HG02763 (cell line): ENCODE measurements around the gene PAMR1.
"Not testable (repeated sequence)": the region's sequence is repeated elsewhere in the genome, so short reads cannot be mapped to it uniquely, and the experiment has no call there.

ENCODE experiments used
- ATAC-seq: cut with Tn5 transposase; IDR thresholded peaks from one replicate; pipeline ENCODE4 v1.9.1; 2021; ENCODE audit warnings: mild to moderate bottlenecking, moderate library complexity; ENCODE audit not compliant: unreplicated experiment

The PAMR1 gene

DNA sequence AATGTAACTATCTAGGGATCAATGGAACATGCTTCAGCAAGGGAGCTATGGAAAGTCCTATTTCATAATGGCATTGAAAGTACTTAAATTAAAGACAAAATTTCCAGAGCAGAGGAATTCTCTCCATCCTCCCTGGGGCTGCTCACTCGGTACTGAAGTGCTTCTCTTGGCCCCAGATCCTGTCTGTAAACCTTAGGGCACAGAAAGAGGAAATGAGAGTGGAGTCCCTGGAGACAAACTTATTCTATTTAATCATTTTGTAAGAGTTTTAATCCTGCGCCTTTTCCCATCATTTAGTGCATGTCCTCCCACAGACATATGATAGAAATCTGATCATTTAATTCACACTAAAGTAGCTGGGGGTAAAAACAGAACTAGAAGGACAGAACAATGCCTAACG lies 20.9 kb upstream of the PAMR1 start:
- ATAC-seq, result no peak

DNA sequence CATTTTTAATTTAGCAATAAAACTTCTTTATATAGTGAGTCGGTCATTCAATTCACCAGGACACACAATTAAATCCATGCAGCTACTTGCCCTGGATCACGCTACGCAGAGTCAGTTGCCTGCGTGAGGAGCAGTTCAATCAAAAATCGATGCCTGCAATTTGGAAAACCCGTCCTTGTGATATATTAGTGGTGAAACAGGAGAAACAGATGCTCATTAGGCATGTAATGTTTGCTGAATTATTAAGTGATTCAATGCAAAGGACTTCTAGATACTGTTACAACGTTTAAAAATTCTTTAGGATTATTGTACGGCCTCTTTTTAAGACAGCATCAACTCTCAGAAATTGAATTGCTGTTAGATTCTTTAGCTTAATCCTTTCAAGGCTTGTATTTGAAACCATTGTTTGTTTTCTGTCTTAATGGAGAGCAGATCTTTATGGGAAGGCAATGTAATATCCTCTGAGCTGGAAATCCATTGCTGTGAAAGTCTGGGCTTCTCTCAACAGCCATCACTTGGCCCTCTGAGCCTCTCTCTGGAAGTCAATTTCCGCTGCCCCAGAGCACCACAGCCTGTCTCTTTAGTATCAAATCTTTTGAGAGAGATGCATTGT lies 20.1 kb upstream of the PAMR1 start:
- ATAC-seq, result no peak

DNA sequence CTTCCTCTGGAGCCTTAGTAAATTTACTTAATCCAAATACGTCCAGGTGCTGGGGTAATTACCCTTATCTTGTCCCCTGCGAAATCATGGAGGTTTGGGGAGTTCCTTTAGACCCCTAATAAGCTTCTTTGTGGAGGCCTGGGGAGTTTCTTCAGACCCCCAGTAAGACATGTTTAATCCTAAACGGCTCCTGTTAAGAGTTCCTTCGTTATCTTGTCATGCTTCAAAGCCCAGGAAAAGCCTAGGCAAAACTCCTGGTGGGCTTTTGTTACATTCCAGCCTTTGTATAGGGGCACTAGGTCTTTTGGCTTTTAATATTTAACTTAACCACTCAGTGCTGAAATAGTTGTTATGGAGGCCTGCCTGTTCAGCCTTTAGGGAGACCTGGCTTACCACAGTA lies 18.1 kb upstream of the PAMR1 start:
- no peak for ATAC-seq

DNA sequence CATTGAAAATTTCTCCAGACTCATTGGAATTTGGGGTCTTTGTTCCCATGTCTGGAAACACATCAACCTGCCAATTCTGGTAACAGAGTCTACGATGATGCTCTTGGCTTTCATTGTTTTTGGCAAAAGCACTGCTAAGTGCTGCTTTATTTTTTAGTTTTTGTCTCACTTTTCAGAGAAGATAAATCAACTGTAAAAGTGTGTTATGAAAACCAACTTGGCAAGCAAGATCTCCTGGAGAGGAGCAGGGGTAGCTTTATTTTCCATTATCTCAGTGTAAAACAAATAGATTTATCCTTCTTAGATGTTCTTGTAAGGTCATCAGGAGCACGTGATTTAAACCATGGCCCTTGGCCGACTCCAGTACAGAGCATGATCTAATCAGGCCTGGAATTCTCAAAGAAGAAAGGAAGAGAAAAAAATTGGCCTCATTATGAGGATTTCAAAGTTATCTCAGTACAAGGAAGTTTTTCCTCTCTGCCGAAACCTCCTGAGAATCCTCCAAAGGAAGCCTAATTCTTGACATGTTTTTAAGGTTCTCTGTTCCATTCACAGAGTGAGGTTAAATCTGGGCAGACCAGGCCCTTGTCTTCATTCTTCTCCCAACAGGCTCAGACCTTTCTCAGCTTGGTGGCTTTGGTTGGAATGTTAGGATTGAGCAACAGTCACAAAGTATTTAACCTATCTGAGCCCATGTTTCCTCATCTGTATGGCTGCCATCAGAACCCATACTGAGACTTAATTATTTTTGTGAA lies 16.4 kb upstream of the PAMR1 start:
- ATAC-seq, result no peak

DNA sequence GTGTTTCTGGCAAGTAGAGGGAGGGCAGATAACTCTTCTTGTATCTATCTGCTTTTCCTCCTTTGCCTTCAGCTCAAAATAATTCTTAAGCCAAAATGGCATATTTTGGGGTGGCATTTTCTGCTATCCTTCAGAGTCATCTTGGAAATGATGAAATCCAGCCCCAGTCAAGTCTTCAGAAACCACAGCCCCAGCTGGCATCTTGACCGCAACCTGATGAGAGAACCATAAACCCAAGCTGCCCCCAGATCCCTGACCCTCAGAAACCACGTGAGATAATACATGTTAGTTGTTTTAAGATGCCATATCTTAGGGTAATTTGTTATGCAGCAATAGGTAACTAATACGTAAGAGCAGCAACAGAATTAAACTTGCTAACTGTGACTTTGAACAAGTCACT lies 15.1 kb upstream of the PAMR1 start:
- no peak for ATAC-seq

DNA sequence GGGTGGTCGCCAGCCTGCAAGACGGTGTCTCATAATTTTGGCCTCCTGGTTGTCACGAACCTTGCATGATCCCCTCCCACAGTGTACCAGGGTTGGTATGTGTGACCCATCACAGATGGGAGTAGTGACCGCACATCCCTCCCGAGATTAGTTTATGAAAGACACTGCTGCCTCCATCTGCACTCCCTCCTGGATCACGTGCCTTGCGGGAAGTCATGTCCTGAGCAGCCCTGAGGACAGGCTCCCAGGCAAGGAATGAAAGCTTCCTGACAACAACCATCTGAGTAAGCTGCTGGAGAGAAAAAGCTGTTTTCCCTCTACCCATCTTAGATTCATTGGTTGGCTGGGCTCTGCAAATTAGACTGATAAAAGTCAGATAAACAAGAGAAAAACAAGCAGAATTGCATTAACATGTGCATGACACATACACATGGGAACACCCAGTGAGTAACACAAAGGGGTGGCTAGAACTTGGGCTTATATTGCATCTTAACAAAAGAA lies 14.4 kb upstream of the PAMR1 start:
- ATAC-seq, result no peak

DNA sequence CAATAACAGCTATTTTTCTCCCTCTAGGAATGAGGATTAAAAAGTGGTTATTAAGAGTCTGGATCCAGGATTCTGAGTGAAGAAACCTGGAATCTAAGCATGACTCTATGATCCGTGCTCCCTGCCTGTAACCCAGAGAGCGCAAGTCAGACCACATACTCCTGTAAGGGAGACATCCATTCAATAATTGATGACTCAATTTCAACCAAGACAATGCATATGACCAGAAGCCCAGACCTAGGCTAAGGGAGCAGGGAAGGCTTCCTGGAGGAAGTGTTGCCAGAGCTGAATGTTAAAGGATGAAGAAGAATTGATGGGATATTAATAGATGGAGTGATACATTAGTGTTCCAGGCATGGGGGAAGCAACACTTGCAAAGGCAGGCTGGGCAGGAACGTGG lies 13.8 kb upstream of the PAMR1 start:
- no peak for ATAC-seq

DNA sequence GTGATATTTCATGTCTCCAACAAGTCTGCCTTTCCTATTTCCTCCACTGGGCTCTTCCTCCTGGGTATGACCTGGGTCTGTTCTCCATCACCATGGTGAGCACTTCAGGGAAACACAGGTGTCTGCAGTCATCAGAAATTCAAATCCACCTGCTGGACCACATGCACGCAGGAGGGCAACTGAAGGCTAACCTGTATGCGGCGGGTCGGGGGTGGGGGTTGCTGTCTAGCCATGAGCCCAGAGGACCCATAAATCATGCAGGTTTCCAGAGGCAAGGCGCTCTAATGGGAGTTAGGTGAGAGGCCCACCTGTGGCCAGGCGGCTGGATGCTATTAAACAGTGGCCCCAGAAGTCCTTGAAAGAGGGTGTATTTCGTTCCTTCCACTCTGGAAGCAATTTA lies 11.1 kb upstream of the PAMR1 start:
- ATAC-seq, result no peak

DNA sequence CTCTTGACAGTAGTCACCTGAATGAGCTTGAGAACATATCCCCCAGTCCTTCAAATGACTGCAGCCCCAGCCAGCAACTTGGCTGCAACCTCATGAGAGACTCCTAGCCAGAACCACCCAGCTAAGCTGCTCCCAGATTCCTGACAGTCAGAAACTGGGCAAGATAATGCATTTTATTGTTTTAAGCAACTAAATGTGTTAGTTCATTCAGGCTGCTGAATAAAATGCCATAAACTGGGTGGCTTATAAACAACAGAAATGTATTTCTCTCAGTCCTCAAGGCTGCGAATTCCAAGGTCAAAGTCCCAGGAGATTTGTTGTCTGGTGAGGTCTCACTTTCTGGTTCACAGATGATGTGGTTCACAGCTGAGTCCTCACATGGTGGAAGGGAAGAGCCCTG lies 5.8 kb upstream of the PAMR1 start:
- ATAC-seq, result no peak

DNA sequence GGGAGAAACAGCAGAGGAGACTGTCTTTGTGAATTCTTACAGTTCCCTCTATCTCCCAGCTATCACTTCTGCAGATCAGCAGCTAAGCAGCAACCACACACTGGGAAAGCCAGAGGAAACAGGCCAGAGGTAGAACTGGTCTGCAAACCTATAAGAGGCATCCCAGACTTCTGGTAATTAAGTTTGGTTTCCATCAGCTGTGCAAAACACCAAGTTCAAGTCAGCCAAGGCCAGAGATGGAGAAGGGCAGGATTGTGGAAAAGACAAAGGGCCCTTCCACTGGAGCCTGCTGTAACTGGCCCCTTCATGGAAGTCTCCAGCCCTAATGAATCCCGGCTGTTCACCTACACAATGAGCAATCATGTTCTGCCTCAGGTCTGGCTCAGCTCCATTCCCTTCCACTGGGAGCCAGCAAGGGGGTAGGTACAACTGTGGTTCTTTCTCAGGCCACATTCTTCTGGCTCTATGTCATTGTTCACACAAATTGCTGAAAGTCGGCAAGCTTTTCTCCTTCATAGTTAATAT lies 4.6 kb upstream of the PAMR1 start:
- no peak for ATAC-seq

DNA sequence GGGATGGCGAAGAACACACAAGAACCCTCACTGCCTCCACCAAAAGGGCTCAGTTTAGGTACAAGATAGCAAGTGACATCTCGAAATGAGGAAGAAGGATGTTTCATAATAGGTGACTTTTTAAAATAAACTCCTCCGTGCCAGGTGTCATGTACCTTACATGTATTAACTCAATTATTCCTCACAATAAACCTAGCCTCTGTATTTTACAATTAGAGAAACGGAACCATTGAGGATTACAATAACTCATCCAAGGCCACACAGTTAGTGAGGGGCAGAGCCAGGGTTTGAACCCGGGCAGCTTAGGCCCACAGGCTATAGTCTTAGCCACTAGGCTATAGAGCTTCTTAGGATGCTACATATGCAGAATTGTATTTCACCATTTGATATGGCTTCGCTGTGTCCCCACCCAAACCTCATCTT lies 965 bp upstream of the PAMR1 start:
- ATAC-seq, result no peak

DNA sequence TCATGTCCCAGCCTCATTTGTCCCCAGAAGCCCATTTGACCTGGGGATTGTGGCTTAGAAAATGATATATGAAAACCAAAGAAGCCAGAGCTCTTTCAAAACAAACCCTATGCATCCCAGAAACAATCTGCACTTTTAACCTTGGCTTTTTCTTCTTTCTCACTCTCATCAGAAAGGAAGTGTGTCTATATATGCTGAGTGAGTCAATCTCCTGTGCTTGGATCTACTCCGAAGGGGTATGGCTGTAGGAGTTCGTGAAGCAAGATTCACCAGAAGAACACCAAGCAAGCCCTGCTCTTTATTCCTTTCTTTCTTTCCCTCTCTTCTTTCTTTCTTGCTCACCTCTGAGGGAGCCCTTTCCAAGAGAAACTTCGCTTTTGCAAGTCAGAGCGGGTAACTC lies 636 bp downstream of the PAMR1 start:
- ATAC-seq, result no peak

DNA sequence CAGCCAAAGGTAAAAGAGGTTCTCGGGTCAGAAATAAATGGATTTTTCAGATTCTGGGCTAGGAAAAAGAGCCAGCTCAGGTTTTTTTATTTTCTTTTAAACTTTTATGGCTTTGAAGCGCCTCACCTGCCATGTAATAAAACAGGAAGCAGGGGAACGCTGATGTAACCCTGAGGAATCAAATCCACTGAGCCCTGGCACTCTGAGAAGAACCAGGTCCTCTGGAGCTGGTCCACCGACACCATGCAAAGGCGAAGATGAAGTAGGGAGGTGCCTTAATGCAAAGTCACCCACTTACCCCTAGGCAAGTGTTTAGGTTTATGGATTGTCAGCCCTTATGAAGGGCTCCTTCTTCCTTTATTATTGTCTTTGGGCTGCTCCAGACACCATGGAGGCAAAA lies 1.6 kb downstream of the PAMR1 start:
- ATAC-seq, result no peak

DNA sequence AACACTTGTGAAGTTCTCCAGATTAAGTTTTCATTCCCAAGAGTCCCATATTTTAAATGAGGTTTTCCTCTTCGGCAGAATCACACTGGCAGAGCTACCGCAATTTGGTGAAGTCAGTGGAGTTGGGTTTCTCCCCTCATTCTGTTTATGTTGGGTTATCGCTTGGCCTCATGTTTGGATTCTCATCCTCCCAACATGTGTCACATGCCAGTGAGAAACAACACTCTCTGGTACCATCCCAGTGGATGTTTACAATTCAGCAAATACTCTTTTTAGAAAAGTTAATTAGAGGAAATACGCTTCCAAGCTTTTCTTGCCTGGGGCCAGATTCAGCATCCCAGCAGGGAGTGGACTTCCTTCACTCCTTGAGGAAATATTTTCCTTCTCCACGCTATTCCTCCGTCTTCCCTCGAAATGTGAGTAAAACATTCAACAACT lies 2.1 kb downstream of the PAMR1 start:
- no peak for ATAC-seq

DNA sequence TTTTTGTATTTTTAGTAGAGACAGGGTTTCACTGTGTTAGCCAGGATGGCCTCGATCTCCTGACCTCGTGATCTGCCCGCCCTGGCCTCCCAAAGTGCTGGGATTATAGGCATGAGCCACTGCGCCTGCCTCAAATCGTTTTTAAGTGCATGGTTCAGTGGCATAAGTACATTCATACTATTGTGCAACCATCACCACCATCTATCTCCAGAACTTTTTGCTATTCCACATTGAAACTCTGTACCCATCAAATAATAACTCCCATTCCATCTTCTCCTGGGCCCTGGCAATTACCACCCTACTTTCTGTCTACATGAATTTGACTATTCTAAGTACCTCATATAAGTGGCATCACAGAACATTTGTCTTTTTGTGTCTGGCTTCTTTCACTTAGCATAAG lies 3.3 kb downstream of the PAMR1 start:
- ATAC-seq, result not testable (repeated sequence)

DNA sequence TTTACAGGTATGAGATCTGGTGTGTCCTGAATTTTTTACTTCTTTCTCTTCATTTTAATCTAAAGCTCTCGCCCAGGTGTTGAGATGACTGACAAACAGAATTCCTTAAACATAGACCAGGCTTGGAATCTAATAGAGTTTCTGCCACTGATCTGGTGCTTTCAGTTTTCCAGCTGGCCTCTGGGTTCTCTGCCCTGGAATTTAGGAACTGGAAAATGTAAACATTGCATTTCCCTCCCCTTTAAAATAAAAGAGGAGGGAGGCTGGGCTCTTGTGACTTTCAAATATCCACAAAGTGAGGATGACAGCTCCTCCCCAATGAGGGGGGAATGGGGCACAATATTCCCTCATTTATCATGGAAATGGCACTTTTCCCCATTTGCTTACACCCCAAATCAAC lies 5.0 kb downstream of the PAMR1 start:
- ATAC-seq, result no peak

DNA sequence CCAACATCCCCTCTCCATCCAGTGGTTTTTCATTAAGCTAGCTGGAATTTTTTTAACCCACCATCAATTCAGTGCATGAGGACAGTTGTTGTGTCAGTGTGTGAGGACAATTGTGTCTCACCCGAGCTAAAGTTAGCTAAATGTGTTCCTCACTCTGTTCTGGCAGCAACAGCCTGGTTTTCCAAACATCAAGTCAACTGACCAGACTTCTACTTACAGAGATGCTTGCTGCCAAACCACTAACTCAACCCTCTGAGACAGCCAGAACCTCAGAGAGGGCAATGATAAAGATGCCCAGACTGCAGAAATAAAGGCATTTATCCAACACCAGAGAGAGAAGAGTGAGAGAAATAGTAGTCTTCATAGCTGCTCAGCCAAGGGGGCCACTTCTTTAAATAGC lies 6.7 kb downstream of the PAMR1 start:
- no peak for ATAC-seq

DNA sequence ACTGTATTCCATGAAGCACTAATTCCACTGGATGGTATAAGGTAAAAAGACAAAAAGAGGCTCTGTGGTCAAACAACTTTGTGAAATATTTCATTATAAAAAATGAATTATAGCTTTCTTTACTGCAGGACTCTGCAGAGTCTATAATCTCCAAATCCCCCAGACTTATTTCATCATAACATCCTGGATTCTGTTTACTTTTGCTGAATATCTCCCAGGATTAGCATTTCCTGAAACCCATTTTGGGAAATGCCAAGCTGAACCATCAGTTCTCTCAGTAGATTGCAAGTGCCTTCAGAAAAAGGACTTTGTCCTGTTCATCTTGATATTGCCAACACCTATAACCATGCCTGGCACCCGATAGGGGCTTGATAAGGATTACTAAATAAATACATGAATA lies 7.9 kb downstream of the PAMR1 start:
- ATAC-seq, result no peak

DNA sequence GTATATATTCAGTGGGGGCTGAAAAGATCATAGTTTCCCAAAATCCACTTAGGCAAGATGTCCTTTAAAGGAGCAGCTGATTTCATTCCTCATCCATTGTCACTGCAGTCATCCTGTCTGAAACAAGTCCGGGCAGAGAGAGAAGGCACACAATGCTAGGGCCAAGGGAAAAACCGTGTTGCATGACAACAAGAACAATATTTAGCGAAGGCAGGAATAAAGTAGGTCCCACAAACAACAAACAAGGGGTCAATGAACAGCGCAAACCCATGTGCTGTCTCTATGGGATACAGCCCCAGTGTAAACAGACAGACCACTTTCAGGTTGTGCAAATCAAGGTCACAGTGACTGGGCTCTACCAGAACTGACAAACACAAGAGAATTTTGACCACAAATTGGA lies 9.0 kb downstream of the PAMR1 start:
- no peak for ATAC-seq

DNA sequence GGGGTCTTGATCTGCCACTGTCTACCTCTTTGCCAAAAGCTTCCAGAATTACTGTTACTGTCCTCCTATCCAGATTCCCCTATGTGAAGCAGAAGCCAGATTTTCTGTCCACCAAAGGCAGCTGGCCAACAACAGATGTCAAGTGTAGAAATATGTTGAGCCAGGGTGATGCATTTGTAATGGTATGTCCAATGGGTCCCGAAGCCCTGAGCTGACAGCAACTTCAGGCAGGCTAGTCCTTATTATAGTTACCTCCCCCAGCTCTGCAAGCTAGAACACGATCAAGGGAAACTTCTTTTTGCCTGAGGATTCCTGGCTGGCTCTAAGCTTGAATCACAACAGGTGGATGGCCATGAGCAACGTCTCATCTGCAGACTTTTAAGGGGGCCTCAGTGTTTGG lies 10.2 kb downstream of the PAMR1 start:
- no peak for ATAC-seq

DNA sequence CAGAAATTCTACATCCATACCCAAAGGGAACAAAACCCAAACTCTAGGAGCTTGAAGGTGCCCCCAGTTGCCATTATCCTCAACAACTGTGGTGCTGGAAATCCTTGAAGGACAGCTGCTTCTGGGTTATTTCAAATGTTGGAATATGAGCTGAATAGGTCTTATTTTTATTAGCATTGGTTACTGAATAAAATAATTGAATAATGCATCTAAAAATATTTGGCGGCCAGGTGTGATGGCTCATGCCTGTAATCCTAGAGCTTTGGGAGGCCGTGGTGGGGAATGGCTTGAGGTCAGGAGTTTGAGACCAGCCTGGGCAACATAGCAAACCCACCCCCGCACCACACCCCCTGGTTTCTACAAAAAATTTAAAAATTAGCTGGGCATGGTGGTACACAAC lies 10.9 kb downstream of the PAMR1 start:
- ATAC-seq, result no peak

DNA sequence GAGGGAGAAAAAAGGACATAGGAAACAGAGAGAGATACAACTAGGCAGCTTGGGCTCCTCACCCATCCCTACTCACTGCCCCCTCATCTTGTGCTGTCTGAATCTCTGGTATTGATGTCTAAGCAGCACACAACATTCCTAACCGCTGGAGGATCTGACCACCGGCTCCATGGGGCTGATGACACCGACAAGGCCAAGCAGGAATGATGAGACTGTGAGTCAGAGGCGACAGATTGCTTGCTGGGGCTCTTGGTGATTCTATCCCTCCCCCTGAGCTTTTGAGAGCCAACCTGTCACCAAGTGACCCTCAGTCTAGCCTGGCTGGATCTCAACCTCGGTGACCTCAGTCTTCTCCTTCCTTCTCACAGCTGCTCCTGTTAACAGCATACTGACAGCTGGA lies 13.8 kb downstream of the PAMR1 start:
- no peak for ATAC-seq
